Esophagus muscularis mucosa (tissue), 4 donors: ENCODE data around the gene RPL21. TPM values are rescaled to one million over a fixed set of nuclear protein-coding genes. Genes with fewer than 3 reads are reported as not detected.

Experiments used
- DNase-seq: peaks from one replicate; pipeline ENCODE4 v3.0.0-alpha.2; 2017; ENCODE audit errors: extremely low spot score
- H3K27ac ChIP-seq, 4 donors: fragments of 200-600 bp; sonication (generic); replicated peaks in 1 of 4; 1 replicate in 3 of 4; 2 replicates in 1 of 4; pipeline ENCODE4 v1.5.1; 2016 to 2019; ENCODE audit warnings: mild to moderate bottlenecking in 1 of 4
- H3K27me3 ChIP-seq, 4 donors: fragments of 200-600 bp; sonication (generic); one replicate each; pipeline versions ENCODE4 v1.5.1 to v1.6.0; 2016 to 2019
- H3K36me3 ChIP-seq, 4 donors: fragments of 200-600 bp; sonication (generic); one replicate each; pipeline ENCODE4 v1.5.1; 2016 to 2019
- H3K4me1 ChIP-seq, 4 donors: fragments of 200-600 bp; sonication (generic); one replicate each; pipeline ENCODE4 v1.5.1; 2016 to 2019
- H3K4me3 ChIP-seq, 4 donors: fragments of 200-600 bp; sonication (generic); 1 replicate in 2 of 4; 2 replicates in 2 of 4; pipeline ENCODE4 v1.5.1; 2016 to 2019; ENCODE audit warnings: mild to moderate bottlenecking in 4 of 4, moderate library complexity in 1 of 4
- H3K9me3 ChIP-seq, 4 donors: fragments of 200-600 bp; sonication (generic); 1 replicate in 3 of 4; 2 replicates in 1 of 4; pipeline ENCODE4 v1.5.1; 2016 to 2019
- EP300 ChIP-seq: sonication (generic); formaldehyde crosslinking; IDR thresholded peaks from one replicate; pipeline ENCODE4 v1.6.1; 2017; ENCODE audit warnings: antibody characterized with exemption
- POLR2A ChIP-seq: fragments of 450-650 bp; IDR thresholded peaks from one replicate; pipeline ENCODE4 v1.6.1; 2017; ENCODE audit warnings: antibody characterized with exemption, moderate library complexity, mild to moderate bottlenecking, low read depth
- POLR2AphosphoS5 ChIP-seq, 2 donors: sonication (generic); formaldehyde crosslinking; IDR thresholded peaks; one replicate each; pipeline ENCODE4 v1.6.1; 2017; ENCODE audit warnings: antibody characterized with exemption in 2 of 2
- WGBS: methylation state at CpG from one replicate; pipeline ENCODE4 v1.1.5; 2018; 5-methylcytosine and 5-hydroxymethylcytosine counted together
- intact Hi-C: fragments of 100-400 bp; cut with DNase I; formaldehyde crosslinking; loops from one replicate; pipeline ENCODE4 v1.15.1; 2023
- total RNA-seq, 4 donors: library from RNA; depleted of rRNA; stranded (reverse); fragments of >200 nt; gene quantifications; one replicate each; pipeline versions ENCODE4 v1.1.0 to v1.2.1, GENCODE V29; 2016
- TF ChIP-seq, protein P1 (sequence below), 3 experiments: fragments of 200-600 bp in 2 of 3; fragments of 450-650 bp in 1 of 3; sonication (generic) in 2 of 3; IDR thresholded peaks; one replicate each; pipeline ENCODE4 v1.5.1; 2017 to 2019; ENCODE audit warnings: antibody characterized with exemption in 3 of 3, mild to moderate bottlenecking in 2 of 3, moderate library complexity in 1 of 3

RPL21 gene
- total RNA-seq, 4 donors from 2014 or later, result 432 to 1,374 (median 1,046) TPM

DNA sequence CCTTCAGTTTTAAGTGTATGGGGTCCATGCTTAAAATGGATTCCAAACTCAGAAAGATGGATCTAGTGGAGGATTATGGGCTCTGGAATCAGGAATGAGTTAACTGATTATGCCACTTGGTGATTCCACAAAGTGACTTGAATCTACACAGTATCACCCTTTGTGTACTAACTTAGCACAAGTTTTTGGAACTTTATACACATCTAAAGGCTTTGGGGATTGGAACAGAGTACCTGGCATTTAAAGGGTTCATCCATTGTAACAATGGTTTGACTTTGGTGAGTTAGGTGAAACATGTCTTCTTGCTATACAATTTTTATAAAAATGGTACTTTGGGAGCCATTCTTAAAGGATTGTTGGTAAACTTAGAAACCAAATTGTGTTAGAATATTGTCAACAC, 1.1 kb downstream of the RPL21 start:
- H3K27me3 ChIP-seq, result no peaks in the 10 kb centered on the region
- peaks cover 34 to 61% (median 46%) of the 10 kb centered on the region in 4 donors for H3K4me1 ChIP-seq
- peak overlapping the region; percentile 90 to 96 (median 95) for H3K27ac ChIP-seq
- intact Hi-C loops, result loop anchor here (5.0 kb wide), 2 partner anchors 80 to 105 kb away; partner anchors contain the start of gene USP12
- no peak for DNase-seq
- H3K36me3 ChIP-seq, result peaks cover 21 to 39% (median 32%) of the 10 kb centered on the region in 4 donors
- TF ChIP-seq EP300, result no peak
- no peak for TF ChIP-seq POLR2AphosphoS5 (IDR thresholded peaks at IDR 0.05)
- TF ChIP-seq POLR2A, result no peak
- TF ChIP-seq, protein P1, sequence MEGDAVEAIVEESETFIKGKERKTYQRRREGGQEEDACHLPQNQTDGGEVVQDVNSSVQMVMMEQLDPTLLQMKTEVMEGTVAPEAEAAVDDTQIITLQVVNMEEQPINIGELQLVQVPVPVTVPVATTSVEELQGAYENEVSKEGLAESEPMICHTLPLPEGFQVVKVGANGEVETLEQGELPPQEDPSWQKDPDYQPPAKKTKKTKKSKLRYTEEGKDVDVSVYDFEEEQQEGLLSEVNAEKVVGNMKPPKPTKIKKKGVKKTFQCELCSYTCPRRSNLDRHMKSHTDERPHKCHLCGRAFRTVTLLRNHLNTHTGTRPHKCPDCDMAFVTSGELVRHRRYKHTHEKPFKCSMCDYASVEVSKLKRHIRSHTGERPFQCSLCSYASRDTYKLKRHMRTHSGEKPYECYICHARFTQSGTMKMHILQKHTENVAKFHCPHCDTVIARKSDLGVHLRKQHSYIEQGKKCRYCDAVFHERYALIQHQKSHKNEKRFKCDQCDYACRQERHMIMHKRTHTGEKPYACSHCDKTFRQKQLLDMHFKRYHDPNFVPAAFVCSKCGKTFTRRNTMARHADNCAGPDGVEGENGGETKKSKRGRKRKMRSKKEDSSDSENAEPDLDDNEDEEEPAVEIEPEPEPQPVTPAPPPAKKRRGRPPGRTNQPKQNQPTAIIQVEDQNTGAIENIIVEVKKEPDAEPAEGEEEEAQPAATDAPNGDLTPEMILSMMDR (IDR thresholded peaks at IDR 0.05), result no peak
- peak overlapping the region; percentile 75 to 86 (median 80) for H3K4me3 ChIP-seq
- H3K9me3 ChIP-seq, result no peaks in the 10 kb centered on the region

DNA sequence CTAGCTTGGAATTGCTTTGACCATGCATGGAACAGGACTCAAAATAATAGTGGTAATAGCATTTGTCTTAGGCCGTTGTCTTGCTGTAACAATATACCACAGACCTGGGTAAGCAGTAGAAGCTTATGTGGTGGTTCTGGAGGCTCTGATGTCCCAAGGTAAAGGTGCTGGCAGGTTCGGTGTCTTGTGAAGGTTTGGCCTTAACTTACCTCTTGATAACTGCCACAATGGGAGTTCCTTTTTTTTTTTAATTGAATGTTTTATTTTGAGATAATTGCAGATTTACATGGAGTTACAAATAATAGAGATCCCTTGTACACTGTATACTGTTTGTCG, 5.8 kb downstream of the RPL21 start:
- Histone ChIP-seq H3K27me3 (no peaks in the 10 kb centered on the region), H3K36me3 (peaks cover 26 to 73% (median 55%) of the 10 kb centered on the region in 4 donors), H3K4me1 (peaks cover 27 to 53% (median 45%) of the 10 kb centered on the region in 4 donors), H3K27ac (no peak overlapping the region), H3K9me3 (no peaks in the 10 kb centered on the region), H3K4me3 (no peak overlapping the region)
- TF ChIP-seq POLR2AphosphoS5 (IDR thresholded peaks at IDR 0.05) (no peak), POLR2A (no peak), EP300 (no peak)
- TF ChIP-seq, protein P1 (IDR thresholded peaks at IDR 0.05), result no peak
- intact Hi-C loops, result no loop called here
- no peak for DNase-seq
- 90% methylated on average over 3 of the region's 3 CpGs for WGBS

DNA sequence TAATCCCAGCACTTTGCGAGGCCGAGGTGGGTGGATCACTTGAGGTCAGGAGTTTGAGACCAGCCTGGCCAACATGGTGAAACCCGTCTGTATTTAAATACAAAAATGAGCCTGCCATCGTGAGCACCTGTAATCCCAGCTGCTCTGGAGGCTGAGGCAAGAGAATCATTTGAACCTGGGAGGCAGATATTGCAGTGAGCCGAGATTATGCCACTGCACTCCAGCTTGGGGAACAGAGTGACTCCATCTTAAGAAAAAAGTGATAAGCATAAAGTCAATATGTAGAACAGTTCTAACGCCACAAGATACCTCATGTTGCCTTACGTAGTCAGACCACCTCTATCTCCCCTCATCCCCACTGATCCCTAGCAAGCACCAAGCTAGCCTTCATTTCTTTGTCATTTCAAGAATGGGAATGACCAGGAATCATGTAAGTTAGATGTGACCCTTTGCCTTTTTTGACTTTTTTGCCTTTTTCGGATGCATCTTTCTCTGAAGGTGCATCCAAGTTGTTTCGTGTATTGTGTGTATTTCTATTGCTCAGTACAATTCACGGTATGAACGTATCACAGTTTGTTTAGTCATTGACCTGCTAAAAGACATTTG, 6.4 kb downstream of the RPL21 start:
- 88% methylated on average over 10 of the region's 11 CpGs for WGBS
- Histone ChIP-seq H3K27me3 (no peaks in the 10 kb centered on the region), H3K27ac (no peak overlapping the region), H3K9me3 (no peaks in the 10 kb centered on the region), H3K36me3 (peaks cover 26 to 78% (median 57%) of the 10 kb centered on the region in 4 donors), H3K4me1 (peaks cover 21 to 48% (median 40%) of the 10 kb centered on the region in 4 donors), H3K4me3 (no peak overlapping the region)
- intact Hi-C loops, result no loop called here
- TF ChIP-seq POLR2AphosphoS5 (IDR thresholded peaks at IDR 0.05) (peak in 1 of 2 donors; percentile 19), POLR2A (no peak)
- no peak for DNase-seq

DNA sequence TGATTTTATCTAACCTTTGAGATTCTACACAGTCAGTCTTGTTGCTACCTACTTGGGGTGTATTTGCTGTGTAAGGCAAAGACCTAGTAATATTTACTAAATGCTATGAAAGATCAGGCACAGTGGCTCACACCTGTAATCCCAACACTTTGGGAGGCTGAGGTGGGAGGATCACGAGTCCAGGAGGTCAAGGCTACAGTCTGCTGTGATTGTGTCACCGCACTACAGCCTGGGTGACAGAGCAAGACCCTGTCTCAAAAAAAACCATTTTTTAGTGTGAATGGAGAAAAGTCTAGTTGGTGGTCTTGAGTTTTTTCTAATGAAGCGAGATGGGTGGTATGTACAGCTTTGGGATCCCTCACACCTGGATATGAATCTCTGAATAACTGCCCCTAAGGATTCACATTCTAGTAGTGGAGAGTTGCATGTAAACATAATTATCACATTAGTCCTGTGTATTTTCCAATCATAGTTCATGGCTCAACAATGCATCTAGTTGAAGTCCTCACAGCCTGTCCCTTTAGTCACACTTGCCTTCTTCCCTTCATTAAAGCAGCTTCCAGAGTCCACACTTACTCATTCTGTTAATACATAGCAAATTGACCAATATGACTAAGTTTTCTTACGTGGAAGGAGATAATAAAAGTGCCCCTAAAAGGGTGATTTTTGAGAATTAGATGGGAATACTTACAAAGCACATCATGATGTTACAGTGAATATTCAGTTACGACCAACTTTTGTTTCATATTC, 7.5 kb downstream of the RPL21 start:
- peaks cover 26 to 78% (median 57%) of the 10 kb centered on the region in 4 donors for H3K36me3 ChIP-seq
- 92% methylated on average over 5 of the region's 5 CpGs for WGBS

DNA sequence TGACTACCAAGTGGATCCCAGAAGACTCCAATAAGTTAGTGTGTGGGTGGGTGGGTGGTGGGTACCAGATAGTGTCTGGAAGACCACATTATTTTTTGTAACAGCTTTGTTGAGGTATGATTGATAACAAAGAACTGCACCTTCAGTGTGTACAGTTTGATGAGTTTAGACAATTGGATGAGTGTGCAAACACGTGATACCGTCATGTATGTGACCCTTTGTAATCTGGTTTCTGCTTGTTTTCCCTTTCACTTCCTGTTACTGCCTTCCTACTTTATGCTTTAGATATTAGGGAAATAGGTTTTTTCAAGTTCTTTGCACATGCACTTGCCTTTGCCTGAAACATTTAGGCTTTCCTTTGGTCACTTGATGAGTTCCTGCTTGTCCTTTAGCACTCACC, 8.5 kb downstream of the RPL21 start:
- Histone ChIP-seq H3K36me3 (peaks cover 23 to 68% (median 50%) of the 10 kb centered on the region in 4 donors), H3K27me3 (no peaks in the 10 kb centered on the region), H3K4me3 (no peak overlapping the region), H3K4me1 (peaks cover 19 to 42% (median 32%) of the 10 kb centered on the region in 4 donors), H3K9me3 (no peaks in the 10 kb centered on the region), H3K27ac (peak overlapping the region in 1 of 4 donors; percentile 39)
- intact Hi-C loops, result no loop called here
- WGBS, result 73% methylated on average over 2 of the region's 2 CpGs
- peak in 1 of 2 donors; percentile 21 for TF ChIP-seq POLR2AphosphoS5 (IDR thresholded peaks at IDR 0.05)
- TF ChIP-seq, protein P1 (IDR thresholded peaks at IDR 0.05), result no peak
- TF ChIP-seq POLR2A, result no peak
- no peak for DNase-seq

More for the DNA sequence above, 7.5 kb downstream of the RPL21 start:
- Histone ChIP-seq H3K27me3 (no peaks in the 10 kb centered on the region), H3K4me3 (no peak overlapping the region), H3K9me3 (no peaks in the 10 kb centered on the region), H3K4me1 (peaks cover 13 to 42% (median 32%) of the 10 kb centered on the region in 4 donors), H3K27ac (no peak overlapping the region)
- TF ChIP-seq POLR2A (no peak), EP300 (no peak), POLR2AphosphoS5 (IDR thresholded peaks at IDR 0.05) (no peak)
- TF ChIP-seq, protein P1 (IDR thresholded peaks at IDR 0.05), result no peak
- no peak for DNase-seq
- intact Hi-C loops, result no loop called here
